Measurements from ENCODE around the gene ASPSCR1.
A peak's percentile ranks its signal among the peaks of the same experiment; 100 is the strongest.

Gene ASPSCR1

GRCh38 chr17:81977211-81977808 lies at the start of gene ASPSCR1:
Gene ASPSCR1, plus strand, starts transcription at chr17:81977629. Its CDS starts 18 bp downstream, at chr17:81977647.
- peak; percentile 92 for DNase-seq

GRCh38 chr17:81927653-81928543 lies 49.5 kb upstream of the ASPSCR1 start, which contains the start of gene MAFG:
Gene MAFG, minus strand, starts transcription at chr17:81927735. Its CDS starts 4,550 bp downstream, at chr17:81923185.
- DNase-seq = peak; percentile 88

- DNase-seq = no peak
These were observed 48.7 kb upstream of the ASPSCR1 start for GRCh38 chr17:81928544-81929252.

GRCh38 chr17:81929253-81930141 lies 47.9 kb upstream of the ASPSCR1 start:
- no peak for DNase-seq

GRCh38 chr17:81930142-81931125 lies 47.0 kb upstream of the ASPSCR1 start:
- no peak for DNase-seq

GRCh38 chr17:81931189-81931556 lies 46.3 kb upstream of the ASPSCR1 start:
- DNase-seq = no peak

GRCh38 chr17:81931557-81932332 lies 45.7 kb upstream of the ASPSCR1 start:
- DNase-seq = no peak

GRCh38 chr17:81932333-81932983 lies 45.0 kb upstream of the ASPSCR1 start:
- no peak for DNase-seq

GRCh38 chr17:81933178-81933699 lies 44.2 kb upstream of the ASPSCR1 start:
- DNase-seq = no peak

GRCh38 chr17:81934098-81934757 lies 43.2 kb upstream of the ASPSCR1 start:
- DNase-seq = no peak

- DNase-seq = no peak
These were observed 42.4 kb upstream of the ASPSCR1 start for GRCh38 chr17:81934850-81935708.

GRCh38 chr17:81935709-81936084 lies 41.7 kb upstream of the ASPSCR1 start:
- no peak for DNase-seq

- no peak for DNase-seq
These were observed 38.2 kb upstream of the ASPSCR1 start for GRCh38 chr17:81939218-81939617.

- DNase-seq = no peak
These were observed 37.5 kb upstream of the ASPSCR1 start for GRCh38 chr17:81939881-81940385.

- no peak for DNase-seq
These were observed 36.6 kb upstream of the ASPSCR1 start for GRCh38 chr17:81940538-81941483.

GRCh38 chr17:81941484-81942166 lies 35.8 kb upstream of the ASPSCR1 start:
- DNase-seq = no peak

Data from HCEC 1CT (cell line).